ENCODE data around the gene AFF4. TPM values are rescaled to one million over a fixed set of nuclear protein-coding genes. Genes with fewer than 3 reads are reported as not detected.
A peak's percentile ranks its signal among the peaks of the same experiment; 100 is the strongest.

The AFF4 gene
- total RNA-seq, 4 donors from 2014 or later: 55.0 to 87.6 (median 75.3) TPM

DNA sequence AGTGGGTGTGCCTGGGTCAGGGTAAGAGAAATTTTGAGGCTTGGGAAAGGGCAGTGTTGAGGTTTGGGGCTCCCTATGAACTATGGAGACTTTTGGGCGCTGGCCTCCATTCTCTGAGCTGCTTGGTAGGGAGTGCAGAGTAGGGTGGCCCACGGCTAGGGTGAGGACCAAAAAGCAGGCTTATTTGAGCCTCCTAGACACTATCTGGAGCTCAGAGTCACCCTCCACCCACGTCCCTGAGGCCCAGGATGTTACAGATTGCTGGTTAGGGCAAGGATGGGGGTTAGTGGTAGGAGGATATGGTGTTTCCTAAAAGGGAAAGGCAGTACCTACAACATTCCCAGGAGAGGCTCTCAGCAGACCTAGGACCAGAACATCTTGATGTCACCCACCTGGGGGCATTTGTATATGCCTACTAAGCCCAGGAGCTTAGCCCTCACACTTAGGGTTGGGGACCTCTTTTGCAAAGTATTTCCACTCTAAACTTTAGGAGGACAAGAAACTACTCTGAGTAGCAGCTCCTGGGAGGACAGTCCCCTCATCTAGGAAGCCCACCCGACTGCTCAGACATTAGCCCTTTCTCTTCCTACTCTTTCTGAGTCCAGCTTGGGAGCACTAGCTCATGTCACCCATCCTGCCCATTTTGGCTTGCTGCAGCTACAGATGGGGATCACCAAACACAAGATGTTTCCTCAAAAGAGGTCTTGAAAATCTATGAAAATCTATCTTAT, 135.3 kb downstream of the AFF4 start:
- WGBS, 2 donors (ENCODE audit: low coverage in 1 of 2): 100% methylated on average over 1 to 2 of the region's 4 CpGs
- Histone ChIP-seq H3K36me3 (peaks cover 0 to 23% of the 10 kb centered on the region in 2 donors), H3K27ac (no peak overlapping the region)

DNA sequence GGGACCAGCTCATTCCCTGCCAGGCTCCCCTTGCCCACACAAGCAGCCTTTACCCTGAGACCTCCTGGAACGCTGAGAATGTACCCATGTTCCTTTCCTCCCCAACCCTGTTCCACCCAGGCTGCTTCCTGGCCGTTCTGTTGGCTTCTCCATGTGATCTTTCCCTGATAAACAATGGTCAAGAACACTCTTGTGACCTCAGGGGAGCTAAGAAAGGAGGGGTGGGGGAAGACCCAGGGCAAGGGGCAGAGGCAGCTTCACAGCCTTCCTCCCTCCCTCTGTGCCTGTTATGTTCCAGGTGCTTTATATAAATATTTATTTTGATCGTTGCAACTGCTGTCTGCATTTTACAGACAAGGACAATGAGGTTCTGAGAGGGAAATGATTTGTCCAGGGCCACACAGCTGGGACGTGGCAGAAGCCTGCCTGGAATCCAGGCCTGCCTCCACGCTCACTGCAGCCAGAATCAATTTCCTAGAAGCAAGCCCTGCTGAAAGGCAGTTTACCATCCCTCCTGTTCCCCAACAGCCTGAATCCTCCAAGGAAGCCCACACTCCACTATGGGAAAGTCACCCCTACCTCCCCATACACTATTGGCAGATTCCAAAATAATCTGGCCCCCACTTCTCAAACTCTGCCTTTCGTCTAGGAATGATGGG, 136.9 kb downstream of the AFF4 start:
- WGBS, 2 donors (ENCODE audit: low coverage in 1 of 2): 76 to 79% methylated on average over 3 to 5 of the region's 6 CpGs
- TF ChIP-seq POLR2A (IDR thresholded peaks at IDR 0.05) (no peak), EP300 (IDR thresholded peaks at IDR 0.05) (no peak), POLR2AphosphoS5 (IDR thresholded peaks at IDR 0.05) (no peak)
- TF ChIP-seq, protein P1, sequence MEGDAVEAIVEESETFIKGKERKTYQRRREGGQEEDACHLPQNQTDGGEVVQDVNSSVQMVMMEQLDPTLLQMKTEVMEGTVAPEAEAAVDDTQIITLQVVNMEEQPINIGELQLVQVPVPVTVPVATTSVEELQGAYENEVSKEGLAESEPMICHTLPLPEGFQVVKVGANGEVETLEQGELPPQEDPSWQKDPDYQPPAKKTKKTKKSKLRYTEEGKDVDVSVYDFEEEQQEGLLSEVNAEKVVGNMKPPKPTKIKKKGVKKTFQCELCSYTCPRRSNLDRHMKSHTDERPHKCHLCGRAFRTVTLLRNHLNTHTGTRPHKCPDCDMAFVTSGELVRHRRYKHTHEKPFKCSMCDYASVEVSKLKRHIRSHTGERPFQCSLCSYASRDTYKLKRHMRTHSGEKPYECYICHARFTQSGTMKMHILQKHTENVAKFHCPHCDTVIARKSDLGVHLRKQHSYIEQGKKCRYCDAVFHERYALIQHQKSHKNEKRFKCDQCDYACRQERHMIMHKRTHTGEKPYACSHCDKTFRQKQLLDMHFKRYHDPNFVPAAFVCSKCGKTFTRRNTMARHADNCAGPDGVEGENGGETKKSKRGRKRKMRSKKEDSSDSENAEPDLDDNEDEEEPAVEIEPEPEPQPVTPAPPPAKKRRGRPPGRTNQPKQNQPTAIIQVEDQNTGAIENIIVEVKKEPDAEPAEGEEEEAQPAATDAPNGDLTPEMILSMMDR (IDR thresholded peaks at IDR 0.05): no peak
- no peaks in the 10 kb centered on the region for H3K9me3 ChIP-seq
- peaks cover 12% of the 10 kb centered on the region for H3K27me3 ChIP-seq
- no peak for ATAC-seq
- peaks cover 0 to 23% of the 10 kb centered on the region in 2 donors for H3K36me3 ChIP-seq
- H3K4me1 ChIP-seq: peaks cover 0 to 49% (median 12%) of the 10 kb centered on the region in 3 donors
- H3K27ac ChIP-seq: peak overlapping the region in 1 of 4 donors; percentile 10
- no peak overlapping the region for H3K4me3 ChIP-seq

More for the DNA sequence above, 135.3 kb downstream of the AFF4 start:
- TF ChIP-seq POLR2AphosphoS5 (IDR thresholded peaks at IDR 0.05) (no peak), EP300 (IDR thresholded peaks at IDR 0.05) (no peak), POLR2A (IDR thresholded peaks at IDR 0.05) (no peak)
- TF ChIP-seq, protein P1 (IDR thresholded peaks at IDR 0.05): no peak
- no peak overlapping the region for H3K4me3 ChIP-seq
- peaks cover 0 to 43% (median 8%) of the 10 kb centered on the region in 3 donors for H3K4me1 ChIP-seq
- no peak for ATAC-seq
- H3K27me3 ChIP-seq: peaks cover 12% of the 10 kb centered on the region
- no peaks in the 10 kb centered on the region for H3K9me3 ChIP-seq

DNA sequence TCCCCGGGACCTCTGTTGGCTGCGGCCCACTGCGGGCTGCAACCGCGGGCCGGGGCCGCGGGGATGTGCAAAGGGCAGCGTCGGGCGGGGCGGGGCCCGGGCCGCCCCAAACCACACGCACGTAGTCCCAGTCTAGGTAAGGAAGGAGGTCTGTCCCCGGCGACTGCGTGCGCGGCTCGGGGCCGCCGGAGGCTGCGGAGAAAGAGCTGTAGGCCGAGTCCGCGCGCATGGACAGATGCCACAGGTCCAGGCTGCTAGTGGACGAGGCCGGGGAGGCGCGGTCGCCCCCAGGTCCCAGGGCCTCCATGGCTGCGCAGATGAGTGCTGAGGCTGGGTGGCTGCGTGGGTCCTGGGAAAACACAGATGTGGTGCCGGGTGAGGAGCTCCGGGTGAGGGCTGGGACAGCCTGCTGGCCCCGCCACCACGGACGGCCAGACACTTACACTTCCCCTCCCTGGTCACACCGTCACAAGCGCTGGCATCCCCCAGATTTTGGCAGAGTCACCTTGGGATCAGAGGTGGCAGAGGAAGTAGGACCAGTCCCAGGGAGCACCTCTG, 137.5 kb downstream of the AFF4 start:
- 51 to 100% methylated on average over 1 to 18 of the region's 43 CpGs for WGBS, 2 donors (ENCODE audit: low coverage in 1 of 2)
- H3K27me3 ChIP-seq: peaks cover 12% of the 10 kb centered on the region
- H3K36me3 ChIP-seq: peaks cover 0 to 23% of the 10 kb centered on the region in 2 donors
- H3K4me3 ChIP-seq: peak overlapping the region in 1 of 2 donors; percentile 28
- H3K27ac ChIP-seq: no peak overlapping the region
- no peaks in the 10 kb centered on the region for H3K9me3 ChIP-seq
- TF ChIP-seq EP300 (IDR thresholded peaks at IDR 0.05) (no peak), POLR2A (IDR thresholded peaks at IDR 0.05) (no peak), POLR2AphosphoS5 (IDR thresholded peaks at IDR 0.05) (no peak)
- TF ChIP-seq, protein P1 (IDR thresholded peaks at IDR 0.05): no peak
- H3K4me1 ChIP-seq: peaks cover 0 to 46% (median 11%) of the 10 kb centered on the region in 3 donors
- no peak for ATAC-seq

Small RNA genes within 50 kb of the gene (small RNA-seq; reads per million reads assigned to genes)
- gene AC113410.1 (0 reads per million in 4 donors), gene ATP6V0E1P1 (0 reads per million in 4 donors), gene RF00019 (0 reads per million in 4 donors), gene RNA5SP192 (0 reads per million in 4 donors)

Other genes with a start within 250 kb of the AFF4 start
- gene KIF3A, start 226.1 kb downstream of the AFF4 start, total RNA-seq: 10 to 100 TPM in 1 of 4 donors, 1 to 10 TPM in 3; 5.9 to 12.5 (median 7.7) TPM
- not detected for gene CCNI2, start 216.2 kb downstream of the AFF4 start, total RNA-seq
- gene SEPTIN8, start 186.4 kb downstream of the AFF4 start, total RNA-seq: 10 to 100 TPM; 31.6 to 46.4 (median 34.9) TPM
- under 1 TPM in 2 of 4 donors, not detected in 2; 0.27 to 0.87 TPM for gene SOWAHA, start 150.3 kb downstream of the AFF4 start, total RNA-seq
- gene SHROOM1, start 133.0 kb downstream of the AFF4 start, total RNA-seq: 10 to 100 TPM in 1 of 4 donors, 1 to 10 TPM in 3; 5.8 to 10.3 (median 6.5) TPM
- under 1 TPM in 3 of 4 donors, not detected in 1; 0.23 to 0.37 (median 0.31) TPM for gene GDF9, start 97.2 kb downstream of the AFF4 start, total RNA-seq
- 100 to 1,000 TPM; 106 to 169 (median 128) TPM for gene UQCRQ, start 97.0 kb downstream of the AFF4 start, total RNA-seq
- 1 to 10 TPM in 2 of 4 donors, under 1 TPM in 2; 0.12 to 1.9 (median 0.74) TPM for gene LEAP2, start 90.0 kb downstream of the AFF4 start, total RNA-seq
- gene ZCCHC10, start 62.9 kb upstream of the AFF4 start, total RNA-seq: 10 to 100 TPM; 12.5 to 15.7 (median 13.5) TPM
- gene HSPA4, start 88.4 kb upstream of the AFF4 start, total RNA-seq: 10 to 100 TPM; 48.1 to 84.0 (median 72.3) TPM

All from gastroesophageal sphincter (tissue), 4 donors.